T-helper 1 cell treated with Interleukin-12 subunit alpha and Interleukin-12 subunit beta and Interleukin-4 antibody, amounts not matched to agents 30 μg/mL and 1 μg/mL, for 36 hours (primary cell): ENCODE measurements around the gene TMEM208.

Source experiments
- H3K27ac Mint-ChIP-seq: one replicate; pipeline ENCODE4 v1.8.0; 2021; ENCODE audit warnings: mild to moderate bottlenecking, mixed read lengths
- H3K27me3 Mint-ChIP-seq: one replicate; pipeline ENCODE4 v1.8.0; 2021; ENCODE audit warnings: low read depth, mixed read lengths
- H3K36me3 Mint-ChIP-seq: one replicate; pipeline ENCODE4 v1.8.0; 2021; ENCODE audit warnings: low read depth, mixed read lengths
- H3K4me1 Mint-ChIP-seq: one replicate; pipeline ENCODE4 v1.8.0; 2021; ENCODE audit warnings: low read depth, mixed read lengths
- H3K4me3 Mint-ChIP-seq: one replicate; pipeline ENCODE4 v1.8.0; 2021; ENCODE audit warnings: mild to moderate bottlenecking, moderate library complexity, mixed read lengths
- H3K9me3 Mint-ChIP-seq: one replicate; pipeline ENCODE4 v1.8.0; 2021; ENCODE audit warnings: mixed read lengths

Gene TMEM208

DNA sequence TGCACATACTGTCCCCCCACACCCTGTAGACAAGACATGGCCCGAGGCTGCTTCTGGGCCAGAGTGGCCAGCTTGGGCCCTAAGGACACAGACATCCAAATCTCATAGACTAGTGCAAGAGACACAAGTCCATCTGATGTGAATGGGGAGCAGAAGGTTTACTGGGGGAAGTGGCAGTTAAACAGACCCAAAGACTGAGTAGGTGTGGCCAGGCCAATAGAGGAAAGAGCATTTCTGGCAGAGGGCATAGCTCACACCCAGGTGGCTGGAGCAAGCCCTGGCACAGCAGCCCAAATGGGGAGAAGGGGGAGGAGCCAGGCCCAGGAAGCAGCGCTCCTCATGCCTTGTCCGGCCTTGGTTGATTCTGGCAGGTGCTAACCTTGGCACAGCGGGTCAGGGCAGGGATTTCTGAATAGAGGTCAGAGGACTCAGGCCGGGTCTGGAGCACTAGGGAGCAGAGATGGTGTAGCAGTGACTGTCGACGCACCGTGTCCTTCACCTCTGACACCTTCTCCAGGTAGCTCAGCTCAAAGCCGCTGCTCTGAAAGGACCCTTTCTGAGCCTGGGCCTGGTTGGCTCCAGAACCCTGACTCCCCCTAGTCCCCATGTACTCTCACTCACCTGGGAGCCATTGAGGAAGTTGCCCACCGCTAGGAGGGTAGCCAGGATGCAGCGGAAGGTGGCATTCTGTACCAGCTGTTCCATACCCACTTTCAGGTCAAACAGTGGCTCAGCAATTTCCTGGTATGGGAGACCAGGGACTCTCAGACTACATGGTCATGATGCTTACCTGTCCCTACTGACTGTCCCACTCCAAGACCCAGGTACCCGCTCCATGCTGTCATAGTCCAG, 4.1 kb downstream of the TMEM208 start:
- H3K36me3 Mint-ChIP-seq: peaks cover 31% of the 10 kb centered on the region
- no peaks in the 10 kb centered on the region for H3K9me3 Mint-ChIP-seq
- no peak overlapping the region for H3K4me3 Mint-ChIP-seq
- peaks cover 15% of the 10 kb centered on the region for H3K4me1 Mint-ChIP-seq
- no peak overlapping the region for H3K27ac Mint-ChIP-seq
- H3K27me3 Mint-ChIP-seq: no peaks in the 10 kb centered on the region

DNA sequence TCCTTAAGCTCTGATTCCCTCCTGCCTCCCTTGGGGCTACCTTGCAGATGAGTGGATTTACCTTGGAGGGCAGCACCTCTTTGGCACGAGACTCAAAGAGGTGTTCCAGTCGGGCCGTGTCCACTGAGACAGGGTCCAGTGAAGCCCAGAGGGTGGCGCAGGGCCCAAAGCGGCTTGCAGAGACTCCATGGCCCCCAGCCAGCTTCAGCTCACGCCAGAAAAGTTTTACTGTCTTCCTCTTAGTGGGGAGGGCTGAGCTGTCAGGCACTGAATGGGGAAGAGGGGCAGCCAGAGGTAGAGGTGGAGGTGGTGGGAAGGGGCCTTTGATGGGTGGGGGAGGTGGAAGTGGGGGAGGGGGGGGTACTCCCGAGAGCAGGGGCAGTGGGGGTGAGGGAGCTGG, 6.7 kb downstream of the TMEM208 start:
- no peaks in the 10 kb centered on the region for H3K27me3 Mint-ChIP-seq
- H3K4me1 Mint-ChIP-seq: peaks cover 14% of the 10 kb centered on the region
- H3K36me3 Mint-ChIP-seq: peaks cover 39% of the 10 kb centered on the region
- no peaks in the 10 kb centered on the region for H3K9me3 Mint-ChIP-seq
- H3K27ac Mint-ChIP-seq: no peak overlapping the region
- H3K4me3 Mint-ChIP-seq: no peak overlapping the region

DNA sequence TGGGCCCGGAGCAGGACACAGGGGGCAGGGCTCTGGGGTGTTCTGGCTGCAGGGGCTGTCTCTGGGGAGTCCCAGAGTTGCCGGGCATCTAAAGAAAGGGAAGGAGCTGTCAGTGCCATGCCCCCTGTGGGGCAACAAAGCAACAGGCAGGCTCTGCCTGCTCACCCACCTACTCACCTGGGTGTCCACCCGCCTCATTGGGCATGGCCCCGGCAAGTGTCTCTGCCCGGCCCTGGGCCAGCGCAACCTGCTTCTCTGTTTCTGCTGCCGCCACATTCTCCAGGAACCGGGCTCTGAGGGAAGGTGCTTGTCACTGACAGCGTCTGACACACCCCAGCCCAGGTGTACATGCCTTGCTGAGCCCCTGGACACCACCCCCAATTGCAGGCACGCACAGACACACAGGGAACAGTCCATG, 7.3 kb downstream of the TMEM208 start:
- H3K4me3 Mint-ChIP-seq: no peak overlapping the region
- no peak overlapping the region for H3K27ac Mint-ChIP-seq
- no peaks in the 10 kb centered on the region for H3K27me3 Mint-ChIP-seq
- H3K36me3 Mint-ChIP-seq: peaks cover 40% of the 10 kb centered on the region
- H3K9me3 Mint-ChIP-seq: no peaks in the 10 kb centered on the region
- H3K4me1 Mint-ChIP-seq: peaks cover 14% of the 10 kb centered on the region

DNA sequence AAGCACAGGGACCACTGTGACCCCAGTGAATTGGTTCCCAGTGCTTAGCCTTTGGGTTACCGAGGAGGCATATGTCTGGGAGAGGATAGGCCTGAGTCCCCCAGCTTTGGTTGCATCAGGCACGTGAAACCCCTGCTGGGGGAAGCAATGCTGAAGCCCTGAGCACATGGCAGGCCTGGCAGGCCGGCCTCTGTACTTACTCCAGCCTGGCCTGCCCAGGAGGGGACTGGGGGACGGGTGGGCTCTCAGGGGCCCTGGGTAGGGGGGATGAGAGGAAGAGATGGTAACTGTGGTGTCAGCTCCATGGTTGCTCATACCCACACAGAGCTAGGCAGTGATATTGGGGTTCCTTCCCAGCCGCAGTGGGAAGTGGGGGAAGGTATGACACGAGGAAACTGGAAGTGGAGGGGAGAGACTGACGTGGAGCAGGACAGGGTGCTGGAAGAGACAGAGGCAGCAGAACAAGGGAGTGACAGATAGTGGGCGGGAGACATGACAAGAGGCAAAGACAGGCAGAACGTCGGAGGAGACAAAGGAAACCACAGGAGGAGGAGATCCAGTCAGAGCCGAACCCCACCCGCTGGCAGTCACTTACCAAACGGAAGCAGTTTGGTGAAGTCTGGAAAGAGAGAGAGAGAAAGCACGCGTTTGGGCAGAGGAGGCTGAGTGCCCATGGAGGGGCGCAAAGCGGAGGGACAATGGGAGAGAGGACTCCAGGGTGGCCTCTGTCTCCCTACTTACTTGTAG, 9.1 kb downstream of the TMEM208 start:
- H3K4me1 Mint-ChIP-seq: peaks cover 18% of the 10 kb centered on the region
- peak overlapping the region; percentile 83 for H3K27ac Mint-ChIP-seq
- no peaks in the 10 kb centered on the region for H3K27me3 Mint-ChIP-seq
- no peaks in the 10 kb centered on the region for H3K9me3 Mint-ChIP-seq
- peak overlapping the region; percentile 58 for H3K4me3 Mint-ChIP-seq
- H3K36me3 Mint-ChIP-seq: peaks cover 30% of the 10 kb centered on the region

DNA sequence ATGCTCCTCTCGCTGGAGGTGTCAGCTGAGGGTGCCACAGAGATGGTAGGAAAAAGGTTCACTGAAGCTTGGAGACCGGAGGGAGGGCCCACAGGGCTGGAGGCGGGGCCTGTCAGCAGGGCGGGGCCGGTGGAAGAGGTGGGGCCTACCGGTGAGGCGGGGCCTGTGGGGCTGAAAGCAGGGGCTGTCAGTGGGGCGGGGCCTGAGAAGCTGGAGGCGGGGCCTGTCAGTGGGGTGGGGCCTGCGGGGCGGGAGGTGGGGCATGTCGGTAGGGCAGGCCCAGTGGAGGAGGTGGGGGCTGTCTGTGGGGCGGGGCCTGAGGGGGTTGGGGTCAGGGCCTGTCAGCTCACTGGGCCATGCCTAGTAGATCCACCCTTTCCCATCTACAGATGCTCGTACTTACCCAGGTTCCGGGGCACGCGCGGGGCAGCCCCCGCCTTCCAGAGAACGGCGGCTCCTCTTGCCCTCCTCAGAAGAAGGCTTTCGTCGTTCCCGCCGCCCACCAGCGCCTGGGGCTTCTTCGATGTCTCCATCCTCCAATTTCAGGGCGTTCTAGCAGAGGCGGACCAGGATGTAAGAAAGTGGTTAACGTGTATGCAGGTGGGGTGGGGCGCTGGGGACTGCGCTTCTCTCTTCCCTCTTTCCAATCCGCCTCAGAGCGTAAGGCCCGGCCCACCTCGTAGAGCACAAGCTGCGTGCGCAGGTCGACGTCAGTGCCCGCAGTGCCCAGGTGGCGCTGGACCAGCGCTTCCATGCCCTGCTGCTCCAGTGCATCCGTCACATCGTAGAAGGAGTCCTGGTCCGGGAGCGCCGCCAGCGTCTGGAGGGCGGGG, 9.8 kb downstream of the TMEM208 start:
- Mint-ChIP-seq H3K36me3 (peaks cover 28% of the 10 kb centered on the region), H3K27ac (peak overlapping the region; percentile 83), H3K27me3 (no peaks in the 10 kb centered on the region)

DNA sequence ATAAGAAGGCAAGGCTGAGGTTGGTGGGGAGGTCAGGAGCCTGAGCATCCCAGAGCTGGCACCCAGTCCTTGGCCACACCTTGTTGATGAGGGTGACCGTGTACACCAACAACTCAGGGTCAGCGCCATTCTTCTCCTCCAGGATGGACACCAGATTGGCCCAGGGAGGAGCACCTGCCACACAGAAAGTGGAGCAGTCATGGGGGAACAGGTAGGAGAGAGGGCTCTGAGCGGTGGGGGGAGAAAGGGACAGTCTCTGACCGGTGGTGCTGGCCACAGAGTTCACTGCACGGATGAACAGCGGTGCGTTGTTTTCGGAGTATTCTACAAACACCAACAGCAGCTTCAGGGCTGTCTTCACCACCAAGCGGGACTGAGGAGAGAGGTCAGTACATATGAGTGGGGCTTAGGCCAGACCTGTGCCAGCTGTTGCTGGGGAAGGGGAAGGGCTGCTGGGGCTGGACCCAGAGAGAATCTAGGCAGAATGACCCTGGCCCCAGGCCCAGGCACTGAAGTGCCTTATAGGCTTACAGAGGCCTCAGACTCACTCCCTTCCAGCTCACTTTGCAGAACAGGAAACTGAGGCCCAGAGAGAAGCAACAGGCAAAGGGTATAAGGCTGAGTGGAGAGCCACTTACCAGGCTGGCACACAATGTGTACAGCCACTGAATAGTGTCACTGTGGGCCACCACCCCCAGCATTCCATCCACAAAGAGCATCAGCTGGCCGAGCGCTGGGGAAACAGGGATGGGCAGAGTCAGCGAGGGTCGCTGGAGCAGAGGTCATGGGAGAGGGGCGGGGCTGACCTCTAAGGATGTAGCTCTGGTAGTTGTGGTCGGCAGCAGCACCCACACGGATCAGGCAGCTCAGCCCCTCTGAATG, 10.7 kb downstream of the TMEM208 start:
- H3K36me3 Mint-ChIP-seq: peaks cover 28% of the 10 kb centered on the region
- H3K4me3 Mint-ChIP-seq: no peak overlapping the region
- H3K4me1 Mint-ChIP-seq: peaks cover 26% of the 10 kb centered on the region
- no peaks in the 10 kb centered on the region for H3K27me3 Mint-ChIP-seq
- H3K27ac Mint-ChIP-seq: no peak overlapping the region
- no peaks in the 10 kb centered on the region for H3K9me3 Mint-ChIP-seq

More for the DNA sequence above, 9.8 kb downstream of the TMEM208 start:
- Mint-ChIP-seq H3K9me3 (no peaks in the 10 kb centered on the region), H3K4me3 (peak overlapping the region; percentile 58), H3K4me1 (peaks cover 23% of the 10 kb centered on the region)

DNA sequence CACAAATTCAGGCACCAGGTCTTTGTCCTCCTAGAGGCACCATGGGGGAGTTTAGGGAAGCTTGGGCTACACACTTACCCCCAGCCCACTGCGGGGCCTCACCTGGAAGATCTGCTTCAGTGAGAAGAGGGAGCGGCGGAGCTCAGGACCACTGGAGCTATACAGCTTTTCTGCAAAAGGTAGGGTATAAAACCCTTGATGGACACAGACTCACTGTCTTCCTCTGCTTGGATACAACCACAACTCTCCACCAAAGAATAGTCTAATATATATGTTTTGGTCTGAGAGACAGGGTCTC, 11.3 kb downstream of the TMEM208 start:
- Mint-ChIP-seq H3K27me3 (no peaks in the 10 kb centered on the region), H3K36me3 (peaks cover 26% of the 10 kb centered on the region), H3K9me3 (no peaks in the 10 kb centered on the region), H3K27ac (no peak overlapping the region), H3K4me3 (no peak overlapping the region), H3K4me1 (peaks cover 26% of the 10 kb centered on the region)

DNA sequence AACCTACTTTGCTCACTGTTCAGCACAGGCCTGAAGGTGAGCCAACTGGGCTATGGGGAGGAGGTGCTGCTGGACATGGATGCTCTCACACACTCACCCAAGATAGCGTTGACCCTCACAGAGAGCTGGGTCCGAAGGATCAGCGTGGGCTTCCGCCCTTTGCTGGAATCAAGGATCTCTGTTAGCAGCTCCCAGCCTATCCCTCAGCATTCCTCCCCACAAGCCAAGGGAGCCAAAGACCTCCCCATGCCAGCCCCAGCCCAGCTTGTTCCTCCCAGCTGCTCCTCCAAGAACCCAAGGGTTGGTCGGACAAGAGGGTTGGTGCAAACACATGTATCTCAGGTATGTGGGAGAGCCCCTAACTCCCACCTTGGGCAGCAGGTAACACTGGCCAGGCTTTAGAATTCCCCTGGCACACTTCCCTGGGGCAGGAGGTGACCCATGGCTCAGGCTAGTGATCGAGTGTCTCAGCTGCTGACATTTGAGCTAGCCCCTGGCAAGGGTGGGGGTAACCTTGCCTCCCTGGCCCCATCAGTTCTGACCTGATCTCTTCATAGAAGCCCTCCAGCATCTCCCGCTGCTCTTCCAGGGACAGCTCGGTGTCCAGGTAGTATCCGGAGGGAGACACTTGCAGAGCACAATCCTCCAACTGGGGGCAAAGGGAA, 12.0 kb downstream of the TMEM208 start:
- Mint-ChIP-seq H3K27me3 (no peaks in the 10 kb centered on the region), H3K4me3 (no peak overlapping the region), H3K27ac (no peak overlapping the region), H3K36me3 (peaks cover 23% of the 10 kb centered on the region), H3K4me1 (peaks cover 33% of the 10 kb centered on the region), H3K9me3 (no peaks in the 10 kb centered on the region)

DNA sequence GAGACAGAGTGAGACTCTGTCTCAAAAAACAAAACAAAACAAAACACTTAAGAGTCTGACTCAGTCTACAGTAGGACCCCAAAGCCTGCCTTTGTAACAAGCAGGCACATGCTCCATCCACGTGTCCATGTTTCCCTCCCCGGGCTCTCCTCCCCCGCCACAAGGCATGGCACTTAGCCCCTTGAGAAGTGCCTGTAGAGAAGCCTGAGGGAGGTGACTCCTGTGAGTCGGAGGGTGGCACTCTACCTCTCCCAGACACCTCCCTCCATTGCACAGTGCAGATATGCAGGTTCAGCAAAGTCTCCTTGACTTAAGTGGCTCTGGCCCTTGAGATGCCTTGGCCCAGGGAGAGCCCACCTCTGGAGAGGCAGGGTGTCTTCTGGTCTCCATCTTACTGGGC, 13.6 kb downstream of the TMEM208 start:
- Mint-ChIP-seq H3K9me3 (no peaks in the 10 kb centered on the region), H3K36me3 (peaks cover 27% of the 10 kb centered on the region), H3K27ac (peak overlapping the region; percentile 26), H3K4me3 (no peak overlapping the region), H3K27me3 (no peaks in the 10 kb centered on the region), H3K4me1 (peaks cover 48% of the 10 kb centered on the region)

DNA sequence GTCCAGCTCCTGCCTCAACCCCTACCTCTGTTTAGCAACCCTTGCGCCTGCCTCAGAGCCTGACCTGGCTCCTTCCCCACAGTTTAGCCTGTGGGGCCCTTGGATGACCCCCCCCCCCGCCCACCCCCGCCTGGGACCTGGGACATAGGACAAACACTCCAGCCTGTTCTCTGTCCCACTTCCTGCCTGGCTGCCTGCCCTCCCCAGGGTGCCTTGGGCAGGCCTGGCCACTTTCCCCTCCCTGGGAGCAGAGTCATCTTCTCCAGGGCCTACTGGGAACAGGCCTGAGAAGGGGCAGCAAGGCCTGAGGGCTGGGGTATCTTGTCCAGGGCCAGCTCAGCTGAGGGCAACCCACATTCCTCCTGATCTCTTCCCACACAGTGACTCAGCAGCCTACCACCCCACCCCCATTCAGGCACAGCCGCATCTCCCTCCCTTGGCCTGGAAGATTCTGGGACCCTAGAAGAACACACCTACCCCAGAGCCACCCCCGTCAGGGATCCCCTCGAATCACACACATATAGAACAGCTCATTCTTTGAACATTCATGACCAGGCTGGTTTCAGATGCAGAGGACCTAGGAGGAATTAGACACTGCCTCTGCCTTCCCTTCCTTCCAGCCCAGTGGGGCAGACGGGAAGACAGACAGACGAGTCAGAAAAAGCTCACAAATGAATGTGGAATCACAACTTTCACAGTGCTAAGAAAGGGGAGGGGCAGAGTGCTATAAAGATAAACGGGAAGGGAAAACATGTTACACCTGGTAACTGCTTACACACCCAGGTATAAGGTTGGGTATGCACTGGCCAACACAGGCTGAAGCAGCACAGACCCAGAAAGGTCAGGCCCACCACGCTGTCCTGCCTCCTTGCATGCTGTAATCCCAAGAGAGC, 14.3 kb downstream of the TMEM208 start:
- no peaks in the 10 kb centered on the region for H3K27me3 Mint-ChIP-seq
- no peaks in the 10 kb centered on the region for H3K9me3 Mint-ChIP-seq
- H3K4me1 Mint-ChIP-seq: peaks cover 45% of the 10 kb centered on the region
- H3K27ac Mint-ChIP-seq: peak overlapping the region; percentile 60
- peaks cover 23% of the 10 kb centered on the region for H3K36me3 Mint-ChIP-seq
- no peak overlapping the region for H3K4me3 Mint-ChIP-seq

DNA sequence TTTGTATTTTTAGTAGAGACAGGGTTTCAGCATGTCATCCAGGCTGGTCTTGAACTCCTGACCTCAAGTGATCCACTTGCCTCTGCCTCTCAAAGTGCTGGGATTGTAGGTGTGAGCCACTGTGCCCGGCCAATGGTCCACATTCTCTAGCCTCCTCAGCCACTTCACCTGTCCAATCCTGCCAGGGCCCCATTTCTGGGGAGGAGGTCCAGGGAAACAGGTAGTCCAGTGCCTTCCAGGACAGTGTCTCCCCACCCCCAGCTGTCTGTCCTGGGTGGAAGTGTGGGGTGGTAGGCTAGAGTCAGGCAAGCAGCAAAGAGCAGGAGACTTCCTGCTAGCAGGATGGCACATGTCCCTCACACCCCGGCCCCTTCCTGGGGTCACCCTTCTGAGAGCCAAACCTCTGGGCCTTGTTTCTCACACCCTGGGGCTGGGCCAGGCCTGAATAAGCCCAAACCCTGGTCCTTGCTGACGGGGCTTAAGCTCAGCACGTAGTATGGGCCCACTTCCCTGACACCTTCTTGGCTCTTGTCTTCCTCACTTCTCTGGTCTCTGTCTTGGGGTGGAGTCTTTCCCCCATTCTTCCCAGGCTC, 15.3 kb downstream of the TMEM208 start:
- Mint-ChIP-seq H3K36me3 (peaks cover 16% of the 10 kb centered on the region), H3K4me1 (peaks cover 42% of the 10 kb centered on the region), H3K27ac (peak overlapping the region; percentile 87), H3K9me3 (no peaks in the 10 kb centered on the region), H3K4me3 (no peak overlapping the region), H3K27me3 (no peaks in the 10 kb centered on the region)

DNA sequence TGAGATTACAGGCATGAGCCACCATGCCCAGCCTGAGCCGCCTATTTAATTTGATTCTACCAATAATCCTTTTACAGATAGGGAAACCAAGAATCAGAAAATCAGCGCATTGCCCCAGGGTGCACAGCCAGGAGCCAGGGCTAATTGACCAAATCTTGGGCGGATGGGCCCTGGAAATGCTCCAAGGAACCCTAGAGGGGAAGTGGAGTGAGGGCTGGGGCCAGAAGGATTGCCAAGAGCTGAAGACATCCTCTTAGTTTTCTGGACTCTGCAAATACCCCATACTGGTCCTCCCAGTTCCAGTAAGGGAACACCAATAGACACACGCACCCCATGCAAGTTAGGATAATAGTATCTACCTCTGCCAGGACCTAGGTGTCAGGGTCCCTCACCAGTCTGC, 16.6 kb downstream of the TMEM208 start:
- H3K27me3 Mint-ChIP-seq: peaks cover 8% of the 10 kb centered on the region
- peak overlapping the region; percentile 82 for H3K4me3 Mint-ChIP-seq
- H3K9me3 Mint-ChIP-seq: no peaks in the 10 kb centered on the region
- peak overlapping the region; percentile 94 for H3K27ac Mint-ChIP-seq
- peaks cover 11% of the 10 kb centered on the region for H3K36me3 Mint-ChIP-seq
- H3K4me1 Mint-ChIP-seq: peaks cover 43% of the 10 kb centered on the region
